Measurements from ENCODE around the gene LMBRD2. TPM values are rescaled to one million over a fixed set of nuclear protein-coding genes. Genes with fewer than 3 reads are reported as not detected.

LMBRD2 gene
- total RNA-seq, 1 experiment from 2014 or later: 15.2 TPM

DNA sequence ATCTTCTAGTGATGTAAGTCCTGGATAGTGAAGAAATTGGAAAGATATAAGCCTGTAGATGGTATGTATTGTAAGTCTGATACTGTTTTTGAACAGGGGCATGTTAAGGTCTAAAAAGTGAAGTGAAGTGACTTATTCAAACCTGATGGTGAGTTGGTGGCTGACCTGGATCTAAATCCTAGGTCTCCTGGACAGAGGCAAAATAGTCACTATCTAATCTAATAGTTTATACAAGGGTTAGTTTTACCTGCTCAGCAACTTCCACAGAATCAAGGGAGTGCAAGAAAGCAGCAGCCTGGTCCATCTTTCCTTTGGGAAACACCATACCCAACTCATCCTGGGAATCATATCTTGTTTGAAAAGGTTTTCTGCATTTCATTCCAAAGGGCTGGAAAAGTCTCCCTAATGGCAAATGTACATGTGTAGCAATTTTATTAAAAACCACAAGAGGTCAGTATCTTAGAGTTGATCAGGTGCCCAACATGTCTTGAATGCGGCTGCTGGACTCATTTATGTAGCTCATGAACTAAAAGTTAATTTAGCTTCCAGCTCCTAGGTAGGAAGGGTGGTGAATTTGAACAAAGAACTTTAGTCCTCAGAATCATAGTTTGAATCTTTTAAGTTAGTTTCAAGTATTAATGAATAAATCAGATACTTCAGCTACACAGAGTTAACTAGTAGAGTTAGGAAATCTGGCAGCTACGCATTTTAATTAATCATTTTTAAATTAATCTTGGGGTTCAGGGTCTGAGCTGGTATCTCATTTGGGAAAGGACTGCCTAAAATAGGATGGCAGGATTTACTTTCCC lies 26.2 kb upstream of the LMBRD2 start:
- H3K4me1 ChIP-seq: peaks cover 27% of the 10 kb centered on the region

DNA sequence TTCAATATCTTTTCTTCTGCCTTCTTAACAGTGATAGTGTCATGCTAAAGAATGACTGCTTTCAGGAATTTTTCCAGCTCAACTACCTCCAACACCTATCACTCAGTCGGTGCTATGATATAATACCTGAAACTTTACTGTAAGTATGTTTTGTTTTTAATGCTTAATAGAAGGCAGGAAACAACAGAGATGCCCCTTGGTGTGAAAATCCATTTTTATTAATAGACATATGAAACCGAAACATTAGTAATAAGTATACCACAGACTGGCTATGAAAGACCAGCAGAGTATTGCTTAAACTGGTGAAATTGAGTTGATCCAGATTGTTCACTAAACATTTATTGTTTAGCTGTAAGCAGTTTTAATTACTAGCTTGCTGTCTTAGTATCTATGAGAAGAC lies 25.5 kb upstream of the LMBRD2 start:
- Mint-ChIP-seq H3K36me3 (ENCODE audit: insufficient read depth, unreplicated experiment) (peaks cover 89% of the 10 kb centered on the region), H3K4me1 (ENCODE audit: low read depth, unreplicated experiment) (peaks cover 44% of the 10 kb centered on the region), H3K9me3 (ENCODE audit: unreplicated experiment) (no peaks in the 10 kb centered on the region)

More for the DNA sequence above, 26.2 kb upstream of the LMBRD2 start:
- H3K4me1 Mint-ChIP-seq (ENCODE audit: low read depth, unreplicated experiment): peaks cover 44% of the 10 kb centered on the region
- no peaks in the 10 kb centered on the region for H3K9me3 Mint-ChIP-seq (ENCODE audit: unreplicated experiment)
- peaks cover 92% of the 10 kb centered on the region for H3K36me3 Mint-ChIP-seq (ENCODE audit: insufficient read depth, unreplicated experiment)
- H3K4me3 ChIP-seq (ENCODE audit: low read depth, low read length): no peak overlapping the region
- H3K9me3 ChIP-seq: peaks cover 4% of the 10 kb centered on the region; the same call in 1 of the 2 replicates
- H3K27me3 ChIP-seq (replicated peaks; ENCODE audit: control insufficient read depth, insufficient read depth, low read length): no peaks in the 10 kb centered on the region
- POLR2A ChIA-PET: no interaction called here
- H3K27ac Mint-ChIP-seq (ENCODE audit: unreplicated experiment): no peak overlapping the region
- intact Hi-C loops (cut with micrococcal nuclease; ENCODE audit: unreplicated experiment): loop anchor here (1.0 kb wide), 4 partner anchors 63 to 220 kb away; partner anchors contain the start of gene NADK2
- CTCF ChIA-PET: interaction anchor here (0.6 to 1.6 kb wide), 9 partner anchors 17 to 130 kb away, joined by 3 to 30 read pairs (median 3); partner anchors contain the start of genes NADK2 and SKP2
- peak in 1 of 2 experiments; percentile 24 for DNase-seq
- 0 out of 2 replicates have a peak, but pooled peaks cover 1% of the 10 kb centered on the region for H3K36me3 ChIP-seq (ENCODE audit: control insufficient read depth, insufficient read depth, low read length)
- H3K4me3 Mint-ChIP-seq (ENCODE audit: unreplicated experiment): no peak overlapping the region
- BruUV-seq (replicated peaks): no TSS peak
- TF ChIP-seq, protein P1, sequence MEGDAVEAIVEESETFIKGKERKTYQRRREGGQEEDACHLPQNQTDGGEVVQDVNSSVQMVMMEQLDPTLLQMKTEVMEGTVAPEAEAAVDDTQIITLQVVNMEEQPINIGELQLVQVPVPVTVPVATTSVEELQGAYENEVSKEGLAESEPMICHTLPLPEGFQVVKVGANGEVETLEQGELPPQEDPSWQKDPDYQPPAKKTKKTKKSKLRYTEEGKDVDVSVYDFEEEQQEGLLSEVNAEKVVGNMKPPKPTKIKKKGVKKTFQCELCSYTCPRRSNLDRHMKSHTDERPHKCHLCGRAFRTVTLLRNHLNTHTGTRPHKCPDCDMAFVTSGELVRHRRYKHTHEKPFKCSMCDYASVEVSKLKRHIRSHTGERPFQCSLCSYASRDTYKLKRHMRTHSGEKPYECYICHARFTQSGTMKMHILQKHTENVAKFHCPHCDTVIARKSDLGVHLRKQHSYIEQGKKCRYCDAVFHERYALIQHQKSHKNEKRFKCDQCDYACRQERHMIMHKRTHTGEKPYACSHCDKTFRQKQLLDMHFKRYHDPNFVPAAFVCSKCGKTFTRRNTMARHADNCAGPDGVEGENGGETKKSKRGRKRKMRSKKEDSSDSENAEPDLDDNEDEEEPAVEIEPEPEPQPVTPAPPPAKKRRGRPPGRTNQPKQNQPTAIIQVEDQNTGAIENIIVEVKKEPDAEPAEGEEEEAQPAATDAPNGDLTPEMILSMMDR (IDR thresholded peaks at IDR 0.05; ENCODE audit: insufficient read depth in 1 of 2, low read depth in 1 of 2, low read length in 1 of 2, severe bottlenecking in 1 of 2, unreplicated experiment in 1 of 2): peak; percentile 50 to 61
- H3K27me3 Mint-ChIP-seq (ENCODE audit: insufficient read depth, unreplicated experiment): no peaks in the 10 kb centered on the region

DNA sequence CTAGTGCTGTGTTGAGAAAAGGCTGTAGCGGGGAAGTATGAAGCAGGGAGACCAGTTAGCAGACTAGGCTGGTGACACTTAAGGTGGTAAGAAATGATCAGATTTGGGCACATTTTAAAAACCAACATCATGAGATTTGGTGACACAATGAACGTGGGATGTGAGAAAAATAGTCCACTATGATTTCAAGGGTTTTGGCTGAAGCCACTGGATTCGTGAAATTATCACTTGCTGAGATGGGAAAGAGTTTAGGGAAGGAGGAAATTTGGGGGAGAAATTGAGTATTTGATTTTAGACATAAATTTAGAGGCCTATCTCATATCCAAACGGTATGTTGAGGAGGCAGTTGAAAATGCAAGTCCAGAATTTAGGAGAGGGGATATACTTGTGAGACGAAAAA lies 23.4 kb upstream of the LMBRD2 start:
- Mint-ChIP-seq H3K27ac (ENCODE audit: unreplicated experiment) (peak overlapping the region; percentile 10), H3K4me3 (ENCODE audit: unreplicated experiment) (no peak overlapping the region), H3K4me1 (ENCODE audit: low read depth, unreplicated experiment) (peaks cover 30% of the 10 kb centered on the region), H3K9me3 (ENCODE audit: unreplicated experiment) (no peaks in the 10 kb centered on the region), H3K36me3 (ENCODE audit: insufficient read depth, unreplicated experiment) (peaks cover 89% of the 10 kb centered on the region), H3K27me3 (ENCODE audit: insufficient read depth, unreplicated experiment) (no peaks in the 10 kb centered on the region)
- H3K4me3 ChIP-seq (ENCODE audit: low read depth, low read length): no peak overlapping the region
- no TSS peak for BruUV-seq (replicated peaks)
- H3K9me3 ChIP-seq: no peaks in the 10 kb centered on the region
- H3K36me3 ChIP-seq (ENCODE audit: control insufficient read depth, insufficient read depth, low read length): peaks cover 5% of the 10 kb centered on the region
- peaks cover 16% of the 10 kb centered on the region for H3K4me1 ChIP-seq
- ChIA-PET POLR2A (no interaction called here), CTCF (no interaction called here)
- intact Hi-C loops (cut with micrococcal nuclease; ENCODE audit: unreplicated experiment): no loop called here
- no peak for DNase-seq
- no peaks in the 10 kb centered on the region for H3K27me3 ChIP-seq (replicated peaks; ENCODE audit: control insufficient read depth, insufficient read depth, low read length)
- TF ChIP-seq, protein P1 (IDR thresholded peaks at IDR 0.05; ENCODE audit: insufficient read depth in 1 of 2, low read depth in 1 of 2, low read length in 1 of 2, severe bottlenecking in 1 of 2, unreplicated experiment in 1 of 2): no peak

More for the DNA sequence above, 25.5 kb upstream of the LMBRD2 start:
- intact Hi-C loops (cut with micrococcal nuclease; ENCODE audit: unreplicated experiment): no loop called here
- ChIA-PET CTCF (interaction anchor here (0.7 to 1.6 kb wide), 3 partner anchors 28 to 98 kb away, joined by 3 to 30 read pairs (median 4); no protein-coding TSS in a partner anchor), POLR2A (no interaction called here)
- Mint-ChIP-seq H3K4me3 (ENCODE audit: unreplicated experiment) (no peak overlapping the region), H3K27me3 (ENCODE audit: insufficient read depth, unreplicated experiment) (no peaks in the 10 kb centered on the region), H3K27ac (ENCODE audit: unreplicated experiment) (no peak overlapping the region)
- no TSS peak for BruUV-seq (replicated peaks)
- Histone ChIP-seq H3K27me3 (replicated peaks; ENCODE audit: control insufficient read depth, insufficient read depth, low read length) (no peaks in the 10 kb centered on the region), H3K4me3 (ENCODE audit: low read depth, low read length) (no peak overlapping the region), H3K9me3 (peaks cover 1% of the 10 kb centered on the region; the same call in 1 of the 2 replicates), H3K4me1 (peaks cover 27% of the 10 kb centered on the region), H3K36me3 (ENCODE audit: control insufficient read depth, insufficient read depth, low read length) (0 out of 2 replicates have a peak, but pooled peaks cover 1% of the 10 kb centered on the region)
- no peak for DNase-seq
- TF ChIP-seq, protein P1 (IDR thresholded peaks at IDR 0.05; ENCODE audit: insufficient read depth in 1 of 2, low read depth in 1 of 2, low read length in 1 of 2, severe bottlenecking in 1 of 2, unreplicated experiment in 1 of 2): no peak

Measured in Caco-2 (cell line).